HL-60 (cell line): ENCODE measurements around the gene RIBC2.

Experiments used
- DNase-seq, 2 experiments: peaks; one replicate each; pipeline ENCODE4 v3.0.0-alpha.2; 2010 to 2020; ENCODE audit warnings: low read depth in 1 of 2, low spot score in 1 of 2
- H3K27ac ChIP-seq: fragments of 250-450 bp; sonication (Bioruptor Pico); replicated peaks from 2 replicates; pipeline ENCODE4 v1.5.1; 2020; ENCODE audit warnings: mild to moderate bottlenecking, moderate library complexity
- H3K27me3 ChIP-seq: fragments of 250-450 bp; sonication (Bioruptor Pico); 2 replicates; pipeline ENCODE4 v1.5.1; 2021; ENCODE audit warnings: mild to moderate bottlenecking, moderate library complexity; ENCODE audit not compliant: insufficient read depth, poor library complexity, severe bottlenecking
- H3K4me3 ChIP-seq: replicated peaks from 2 replicates; pipeline ENCODE4 v1.5.1; 2011; ENCODE audit warnings: mild to moderate bottlenecking, control low read depth, low read length; ENCODE audit not compliant: insufficient read depth
- CTCF ChIP-seq: IDR thresholded peaks from one replicate; pipeline ENCODE4 v1.5.1; 2011; ENCODE audit warnings: low read length, control low read depth, inconsistent platforms; ENCODE audit not compliant: insufficient read depth
- GABPA ChIP-seq: IDR thresholded peaks from 2 replicates; pipeline ENCODE4 v1.6.1; 2012; ENCODE audit warnings: low read depth
- POLR2AphosphoS5 ChIP-seq: IDR thresholded peaks from 2 replicates; pipeline ENCODE4 v1.6.1; 2012; ENCODE audit warnings: low read depth
- REST ChIP-seq: IDR thresholded peaks from 2 replicates; pipeline ENCODE4 v1.6.1; 2012; ENCODE audit warnings: low read depth; ENCODE audit not compliant: insufficient replicate concordance
- SPI1 ChIP-seq: IDR thresholded peaks from 2 replicates; pipeline ENCODE4 v1.6.1; 2012; ENCODE audit warnings: low read depth, mild to moderate bottlenecking, borderline replicate concordance

Gene RIBC2

GRCh38 chr22:45473626-45474237 is 60.2 kb downstream of the RIBC2 start:
- no peaks in the 10 kb centered on the region for H3K27me3 ChIP-seq
- H3K4me3 ChIP-seq: no peak overlapping the region
- no peak for TF ChIP-seq SPI1
- no peak for TF ChIP-seq CTCF
- TF ChIP-seq POLR2AphosphoS5: no peak
- TF ChIP-seq REST: no peak
- TF ChIP-seq GABPA: no peak
- DNase-seq: no peak
- H3K27ac ChIP-seq: no peak overlapping the region

- Histone ChIP-seq H3K4me3 (no peak overlapping the region), H3K27me3 (no peaks in the 10 kb centered on the region), H3K27ac (no peak overlapping the region)
- no peak for DNase-seq
- TF ChIP-seq POLR2AphosphoS5 (no peak), CTCF (no peak), SPI1 (no peak), REST (no peak), GABPA (no peak)
These were observed 61.7 kb downstream of the RIBC2 start for GRCh38 chr22:45475063-45475747.

- no peak overlapping the region for H3K27ac ChIP-seq
- DNase-seq: no peak
- no peak overlapping the region for H3K4me3 ChIP-seq
- TF ChIP-seq REST: no peak
- TF ChIP-seq POLR2AphosphoS5: no peak
- TF ChIP-seq SPI1: no peak
- TF ChIP-seq CTCF: no peak
- no peak for TF ChIP-seq GABPA
- no peaks in the 10 kb centered on the region for H3K27me3 ChIP-seq
These were observed 62.5 kb downstream of the RIBC2 start for GRCh38 chr22:45475851-45476514.
